Putamen (tissue), 1 donor: ENCODE data around the gene CMPK2.

Source experiments
- DNase-seq: peaks from one replicate; pipeline ENCODE4 v3.0.0-alpha.2; 2016; ENCODE audit warnings: low spot score

Gene CMPK2

GRCh38 chr2:6810961-6811360, 54.7 kb downstream of the CMPK2 start:
- DNase-seq: no peak

GRCh38 chr2:6808426-6808825, 57.3 kb downstream of the CMPK2 start:
- no peak for DNase-seq

GRCh38 chr2:6806604-6807003, 59.1 kb downstream of the CMPK2 start:
- DNase-seq: no peak

- DNase-seq: no peak
Measured at GRCh38 chr2:6800553-6800952, 65.2 kb downstream of the CMPK2 start.
